HEK293T (cell line): ENCODE results near the gene BIRC5.

Experiments used
- BHLHE40 ChIP-seq: fragments of 450-650 bp; IDR thresholded peaks from 2 replicates; pipeline ENCODE4 v1.6.1; 2016; ENCODE audit warnings: mild to moderate bottlenecking, moderate library complexity, borderline replicate concordance
- CTBP1 ChIP-seq: fragments of 450-650 bp; IDR thresholded peaks from 2 replicates; pipeline ENCODE4 v1.6.1; 2016; ENCODE audit warnings: borderline replicate concordance
- ELF4 ChIP-seq: fragments of 450-650 bp; IDR thresholded peaks from 2 replicates; pipeline ENCODE4 v1.6.1; 2017; ENCODE audit warnings: antibody characterized with exemption
- FOXA1 ChIP-seq: fragments of 450-650 bp; IDR thresholded peaks from 2 replicates; pipeline ENCODE4 v1.6.1; 2016; ENCODE audit warnings: mild to moderate bottlenecking
- FOXK2 ChIP-seq: fragments of 450-650 bp; IDR thresholded peaks from 2 replicates; pipeline ENCODE4 v1.6.1; 2016; ENCODE audit warnings: mild to moderate bottlenecking
- FOXM1 ChIP-seq: fragments of 450-650 bp; IDR thresholded peaks from 2 replicates; pipeline ENCODE4 v1.6.1; 2017; ENCODE audit warnings: mild to moderate bottlenecking, borderline replicate concordance
- HDGF ChIP-seq: fragments of 450-650 bp; IDR thresholded peaks from 2 replicates; pipeline ENCODE4 v1.6.1; 2017; ENCODE audit warnings: antibody characterized with exemption, borderline replicate concordance
- L3MBTL2 ChIP-seq: fragments of 450-650 bp; conservative IDR thresholded peaks from 2 replicates; pipeline ENCODE4 v1.6.1; 2016; ENCODE audit warnings: mild to moderate bottlenecking
- NFRKB ChIP-seq: fragments of 450-650 bp; IDR thresholded peaks from 2 replicates; pipeline ENCODE4 v1.6.1; 2016; ENCODE audit warnings: mild to moderate bottlenecking, moderate library complexity
- PKNOX1 ChIP-seq: fragments of 450-650 bp; IDR thresholded peaks from 2 replicates; pipeline ENCODE4 v1.6.1; 2016
- SP1 ChIP-seq: fragments of 450-650 bp; IDR thresholded peaks from 2 replicates; pipeline ENCODE4 v1.6.1; 2017
- SUZ12 ChIP-seq: fragments of 450-650 bp; IDR thresholded peaks from 2 replicates; pipeline ENCODE4 v1.6.1; 2016; ENCODE audit warnings: mild to moderate bottlenecking
- ZNF384 ChIP-seq: fragments of 450-650 bp; IDR thresholded peaks from 2 replicates; pipeline ENCODE4 v1.6.1; 2016

- TF ChIP-seq SP1 (no peak), PKNOX1 (no peak), SUZ12 (no peak), FOXA1 (no peak), FOXK2 (no peak), FOXM1 (no peak), BHLHE40 (no peak), HDGF (no peak), ELF4 (no peak), ZNF384 (no peak), NFRKB (no peak), L3MBTL2 (no peak), CTBP1 (no peak)
Measured at GRCh38 chr17:78230252-78230962, 16.4 kb downstream of the BIRC5 start.
